HCT116 (cell line): ENCODE measurements around the gene TXNDC11. TPM values are rescaled to one million over a fixed set of nuclear protein-coding genes. Genes with fewer than 3 reads are reported as not detected.
A peak's percentile ranks its signal among the peaks of the same experiment; 100 is the strongest.

ENCODE experiments used
- ATAC-seq: fragments of 200-7000 bp; cut with Tn5 transposase; 2 replicates; pipeline ENCODE4 v1.9.1; 2020; ENCODE audit warnings: mild to moderate bottlenecking, moderate library complexity
- BruUV-seq: library from RNA; stranded (reverse); fragments of 400-500 nt; replicated peaks from 2 replicates; lab custom pipeline; 2021; lab: Mats Ljungman, UMichigan
- CTCF ChIA-PET: fragments of 300-600 bp; sonication (Branson Sonifier 250); formaldehyde crosslinking; loops from one replicate; lab custom pipeline; 2021; ENCODE audit warnings: antibody characterized with exemption; lab: Charles Lee
- POLR2A ChIA-PET: fragments of 300-600, 350-600 bp; sonication (Branson Sonifier 250); formaldehyde crosslinking; loops from one replicate; lab custom pipeline; 2021; ENCODE audit warnings: antibody characterized with exemption; lab: Charles Lee
- RAD21 ChIA-PET, 2 experiments: fragments of 300-600 bp; sonication (Branson Sonifier 250); formaldehyde crosslinking; loops; one replicate each; lab custom pipeline; 2023; ENCODE audit warnings: low total read pairs in 2 of 2; ENCODE audit not compliant: uncharacterized antibody in 2 of 2, unreplicated experiment in 2 of 2, low non-redundant PET in 1 of 2; lab: Charles Lee
- DNase-seq: peaks from one replicate; pipeline ENCODE4 v3.0.0-alpha.2; 2010; ENCODE audit warnings: low read depth, low spot score
- H2AFZ ChIP-seq: fragments of 200-600 bp; shearing (Covaris generic), sonication (generic); 2 replicates; pipeline ENCODE4 v1.6.1; 2017; ENCODE audit warnings: low read depth, mixed run types, mixed read lengths, antibody characterized with exemption, low read length; ENCODE audit not compliant: poor library complexity, severe bottlenecking
- H3K27ac ChIP-seq: 2 replicates; pipeline ENCODE4 v1.5.1; 2012; ENCODE audit warnings: low read depth, low read length
- H3K27me3 ChIP-seq: fragments of 200-600 bp; sonication (generic); 2 replicates; pipeline ENCODE4 v1.6.1; 2016; ENCODE audit warnings: mixed run types, low read length, mixed read lengths; ENCODE audit not compliant: insufficient read depth
- H3K36me3 ChIP-seq, 2 experiments: fragments of 200-500 bp in 1 of 2; fragments of 200-600 bp in 1 of 2; sonication (Bioruptor generic) in 1 of 2; sonication (generic) in 1 of 2; 2 replicates each; pipeline versions ENCODE4 v1.5.1 to v1.6.1; 2014 to 2016; ENCODE audit warnings: low read length in 2 of 2, inconsistent platforms in 1 of 2, mixed read lengths in 1 of 2, mixed run types in 1 of 2; ENCODE audit not compliant: insufficient read depth in 2 of 2, control insufficient read depth in 1 of 2
- H3K4me1 ChIP-seq, 2 experiments: fragments of 200-600 bp in 1 of 2; sonication (generic) in 1 of 2; 2 replicates each; pipeline versions ENCODE4 v1.5.1 to v1.6.1; 2012 to 2017; ENCODE audit warnings: low read length in 2 of 2, inconsistent platforms in 1 of 2, mild to moderate bottlenecking in 1 of 2, mixed read lengths in 1 of 2, mixed run types in 1 of 2, moderate library complexity in 1 of 2; ENCODE audit not compliant: insufficient read depth in 2 of 2, control insufficient read depth in 1 of 2
- H3K4me2 ChIP-seq: fragments of 200-600 bp; sonication (generic); 2 replicates; pipeline ENCODE4 v1.6.1; 2017; ENCODE audit warnings: mixed run types, low read length, mixed read lengths
- H3K4me3 ChIP-seq, 2 experiments: fragments of 200-600 bp in 1 of 2; sonication (generic) in 1 of 2; replicated peaks in 1 of 2; 2 replicates each; pipeline ENCODE4 v1.5.1; 2011 to 2016; ENCODE audit warnings: low read length in 2 of 2, control low read depth in 1 of 2, low read depth in 1 of 2, mild to moderate bottlenecking in 1 of 2, mixed read lengths in 1 of 2, mixed run types in 1 of 2
- H3K79me2 ChIP-seq: fragments of 200-600 bp; sonication (generic); 2 replicates; pipeline ENCODE4 v1.6.1; 2017; ENCODE audit warnings: mild to moderate bottlenecking, mixed run types, low read length, moderate library complexity, mixed read lengths; ENCODE audit not compliant: insufficient read depth
- H3K9ac ChIP-seq: fragments of 200-600 bp; sonication (generic); 2 replicates; pipeline ENCODE4 v1.6.1; 2016; ENCODE audit warnings: low read length, mixed read lengths
- H3K9me2 ChIP-seq: fragments of 200-600 bp; sonication (generic), shearing (Covaris generic); 2 replicates; pipeline ENCODE4 v1.6.1; 2017; ENCODE audit warnings: mixed run types, mild to moderate bottlenecking, moderate library complexity; ENCODE audit not compliant: insufficient read depth
- H3K9me3 ChIP-seq, 2 experiments: fragments of 200-500 bp in 1 of 2; fragments of 200-600 bp in 1 of 2; sonication (Bioruptor generic) in 1 of 2; sonication (generic) in 1 of 2; 2 replicates each; pipeline ENCODE4 v1.6.1; 2014 to 2017; ENCODE audit warnings: low read length in 2 of 2, mixed read lengths in 2 of 2, inconsistent platforms in 1 of 2, low read depth in 1 of 2, mild to moderate bottlenecking in 1 of 2, mixed run types in 1 of 2, moderate library complexity in 1 of 2; ENCODE audit not compliant: control insufficient read depth in 1 of 2, insufficient read depth in 1 of 2
- H4K20me1 ChIP-seq: fragments of 200-600 bp; sonication (generic), shearing (Covaris generic); 2 replicates; pipeline ENCODE4 v1.6.1; 2017; ENCODE audit warnings: mixed run types, mild to moderate bottlenecking, moderate library complexity; ENCODE audit not compliant: insufficient read depth
- CBX3 ChIP-seq: IDR thresholded peaks from 2 replicates; pipeline ENCODE4 v1.6.1; 2012; ENCODE audit warnings: low read depth
- EGR1 ChIP-seq: IDR thresholded peaks from 2 replicates; pipeline ENCODE4 v1.6.1; 2012; ENCODE audit warnings: low read depth
- ELF1 ChIP-seq: IDR thresholded peaks from 2 replicates; pipeline ENCODE4 v1.6.1; 2012; ENCODE audit warnings: low read depth, borderline replicate concordance
- EZH2 ChIP-seq: fragments of 200-600 bp; sonication (generic); IDR thresholded peaks from 2 replicates; pipeline ENCODE4 v1.6.1; 2017; ENCODE audit warnings: antibody characterized with exemption, mixed run types
- EZH2phosphoT487 ChIP-seq: fragments of 200-600 bp; IDR thresholded peaks from 2 replicates; pipeline ENCODE4 v1.6.1; 2018; ENCODE audit warnings: antibody characterized with exemption, borderline replicate concordance
- FOSL1 ChIP-seq: IDR thresholded peaks from 2 replicates; pipeline ENCODE4 v1.6.1; 2012; ENCODE audit warnings: low read depth
- JUND ChIP-seq: IDR thresholded peaks from 2 replicates; pipeline ENCODE4 v1.6.1; 2012
- MAX ChIP-seq: IDR thresholded peaks from 2 replicates; pipeline ENCODE4 v1.6.1; 2012
- POLR2A ChIP-seq: IDR thresholded peaks from 2 replicates; pipeline ENCODE4 v1.7.0; 2011; ENCODE audit warnings: borderline replicate concordance; ENCODE audit not compliant: insufficient read depth, insufficient read length; ENCODE audit errors: extremely low read depth
- RAD21 ChIP-seq: IDR thresholded peaks from 2 replicates; pipeline ENCODE4 v1.6.1; 2012; ENCODE audit warnings: low read depth, mild to moderate bottlenecking
- SP1 ChIP-seq: IDR thresholded peaks from 2 replicates; pipeline ENCODE4 v1.6.1; 2012; ENCODE audit warnings: low read depth
- TCF7L2 ChIP-seq: IDR thresholded peaks from 2 replicates; pipeline ENCODE4 v1.7.0; 2011; ENCODE audit warnings: borderline replicate concordance, inconsistent platforms; ENCODE audit not compliant: insufficient read depth, insufficient read length; ENCODE audit errors: extremely low read depth
- ZFX ChIP-seq: fragments of 450-650 bp; IDR thresholded peaks from 2 replicates; pipeline ENCODE4 v1.6.1; 2017
- ZNF274 ChIP-seq: fragments of 200-500 bp; sonication (Bioruptor generic); IDR thresholded peaks from 2 replicates; pipeline ENCODE4 v1.6.1; 2014; ENCODE audit warnings: mild to moderate bottlenecking, low read depth, low read length, inconsistent platforms
- intact Hi-C: fragments of 100-400 bp; cut with micrococcal nuclease; formaldehyde crosslinking; loops from 2 replicates; pipeline ENCODE4 v1.10.0; 2022
- total RNA-seq: library from RNA; stranded (reverse); gene quantifications from one replicate; pipeline ENCODE4 v1.2.1, GENCODE V29; 2021; ENCODE audit not compliant: unreplicated experiment

Gene TXNDC11
- total RNA-seq, 1 experiment from 2014 or later: 26.8 TPM

GRCh38 chr16:11676799-11677198, 65.9 kb downstream of the TXNDC11 start:
- ChIA-PET POLR2A (no interaction called here), RAD21 (no interaction called here), CTCF (no interaction called here)
- Histone ChIP-seq H2AFZ (no peak overlapping the region), H3K27me3 (no peaks in the 10 kb centered on the region), H4K20me1 (no peaks in the 10 kb centered on the region), H3K9ac (no peak overlapping the region), H3K79me2 (no peaks in the 10 kb centered on the region), H3K4me2 (peak overlapping the region; percentile 9), H3K9me2 (no peaks in the 10 kb centered on the region), H3K4me1 (peaks cover 45 to 60% of the 10 kb centered on the region in 2 experiments), H3K9me3 (no peaks in the 10 kb centered on the region), H3K4me3 (no peak overlapping the region), H3K36me3 (peaks cover 5 to 12% of the 10 kb centered on the region in 2 experiments; a peak in 2 of 4 replicates), H3K27ac (no peak overlapping the region; the same call in 1 of the 2 replicates)
- DNase-seq: no peak
- ATAC-seq: no peak
- intact Hi-C loops: no loop called here
- no peak for TF ChIP-seq EGR1
- no peak for TF ChIP-seq EZH2
- no peak for TF ChIP-seq JUND
- no peak for TF ChIP-seq ELF1
- TF ChIP-seq CBX3: no peak
- no peak for TF ChIP-seq MAX
- no peak for TF ChIP-seq ZFX
- TF ChIP-seq TCF7L2: no peak
- no peak for TF ChIP-seq FOSL1
- no peak for TF ChIP-seq POLR2A
- no peak for TF ChIP-seq EZH2phosphoT487
- TF ChIP-seq ZNF274: no peak
- no peak for TF ChIP-seq RAD21
- no peak for TF ChIP-seq SP1
- no TSS peak for BruUV-seq
